K562 (cell line): ENCODE data around the gene MDM4. TPM values are rescaled to one million over a fixed set of nuclear protein-coding genes. Genes with fewer than 3 reads are reported as not detected.

Experiments used
- BHLHE40 ChIP-seq: IDR thresholded peaks from 2 replicates; pipeline ENCODE4 v1.6.1; 2011; ENCODE audit warnings: low read length, improper control_type of control experiment
- HMG20B ChIP-seq: fragments of 250-450 bp; sonication (Bioruptor Pico); IDR thresholded peaks from 2 replicates; pipeline ENCODE4 v1.5.0; 2021; ENCODE audit warnings: mild to moderate bottlenecking
- ID3 ChIP-seq, 2 experiments: fragments of 250-450 bp in 1 of 2; fragments of 450-650 bp in 1 of 2; sonication (Bioruptor Pico) in 1 of 2; IDR thresholded peaks; 2 replicates each; pipeline versions ENCODE4 v1.6.1 to v1.8.0; 2016 to 2021; ENCODE audit warnings: mild to moderate bottlenecking in 2 of 2, moderate library complexity in 2 of 2, missing compliant biosample characterization in 1 of 2, missing genetic modification characterization in 1 of 2
- KAT7 ChIP-seq: sonication (generic); formaldehyde crosslinking; IDR thresholded peaks from 2 replicates; pipeline ENCODE4 v1.8.0; 2022; ENCODE audit warnings: missing genetic modification reagents, mild to moderate bottlenecking, borderline replicate concordance
- MEIS2 ChIP-seq: fragments of 450-650 bp; IDR thresholded peaks from 2 replicates; pipeline ENCODE4 v1.6.1; 2014; ENCODE audit warnings: mild to moderate bottlenecking; ENCODE audit not compliant: partially characterized antibody
- SIRT6 ChIP-seq: IDR thresholded peaks from one replicate; pipeline ENCODE4 v1.6.1; 2012; ENCODE audit warnings: low read depth, mild to moderate bottlenecking, control low read depth, inconsistent platforms, low read length, moderate library complexity
- ZBED1 ChIP-seq: IDR thresholded peaks from 2 replicates; pipeline ENCODE4 v1.6.1; 2014
- ZNF507 ChIP-seq: conservative IDR thresholded peaks from 2 replicates; pipeline ENCODE4 v1.6.1; 2017; ENCODE audit warnings: missing genetic modification characterization, missing compliant biosample characterization
- ZNF511 ChIP-seq: sonication (generic); formaldehyde crosslinking; IDR thresholded peaks from 2 replicates; pipeline ENCODE4 v1.8.0; 2022; ENCODE audit warnings: mild to moderate bottlenecking, missing genetic modification reagents
- polyA plus RNA-seq, 8 experiments: library from polyadenylated mRNA; depleted of rRNA in 4 of 8; stranded (reverse) in 5 of 8; unstranded in 3 of 8; fragments of >200 nt; fragmentation: Nextera tagmentation in 2 of 8; fragmentation: Illumina TruSeq in 1 of 8; extraction: Ambion mirVana in 2 of 8; extraction: Trizol in 1 of 8; gene quantifications; 2 replicates each; pipeline versions ENCODE4 v1.2.1 to v1.2.3, GENCODE V29; 2011 to 2014; ENCODE audit warnings: inconsistent platforms in 1 of 8, missing spikeins in 1 of 8
- total RNA-seq, 7 experiments: library from RNA; depleted of rRNA in 6 of 7; stranded (reverse); fragments of >200 nt in 6 of 7; fragmentation: Illumina TruSeq in 2 of 7; extraction: Trizol in 2 of 7; gene quantifications; 2 replicates each; pipeline versions ENCODE4 v1.2.1 to v1.2.3, GENCODE V29; 2011 to 2021; ENCODE audit warnings: low replicate concordance in 1 of 7
- TF ChIP-seq, protein P1 (sequence below): sonication (generic); formaldehyde crosslinking; IDR thresholded peaks from 2 replicates; pipeline ENCODE4 v1.5.0; 2020; ENCODE audit warnings: missing genetic modification reagents
- TF ChIP-seq, protein P2 (sequence below), 3 experiments: fragments of 200-800 bp in 1 of 3; sonication (Bioruptor generic) in 1 of 3; sonication (generic) in 1 of 3; formaldehyde crosslinking in 1 of 3; IDR thresholded peaks; 2 replicates each; pipeline versions ENCODE4 v1.6.1 to v1.8.0; 2016 to 2022; ENCODE audit warnings: mild to moderate bottlenecking in 2 of 3, missing compliant biosample characterization in 2 of 3, missing genetic modification characterization in 2 of 3, missing genetic modification reagents in 1 of 3
- TF ChIP-seq, protein P3 (sequence below): IDR thresholded peaks from 2 replicates; pipeline ENCODE4 v1.6.1; 2011; ENCODE audit warnings: borderline replicate concordance, low read depth, mild to moderate bottlenecking, moderate library complexity, low read length; ENCODE audit not compliant: insufficient read depth, poor library complexity, severe bottlenecking
- TF ChIP-seq, protein P4 (sequence below): sonication (generic); formaldehyde crosslinking; IDR thresholded peaks from 2 replicates; pipeline ENCODE4 v1.8.0; 2022; ENCODE audit warnings: mild to moderate bottlenecking, low read depth, missing genetic modification reagents
- TF ChIP-seq, protein P5 (sequence below): sonication (generic); formaldehyde crosslinking; IDR thresholded peaks from 2 replicates; pipeline ENCODE4 v1.8.0; 2022; ENCODE audit warnings: mild to moderate bottlenecking, missing genetic modification reagents
- TF ChIP-seq, protein P6 (sequence below): fragments of 250-450 bp; sonication (Bioruptor Pico); IDR thresholded peaks from 2 replicates; pipeline ENCODE4 v1.8.0; 2022; ENCODE audit warnings: inconsistent platforms, mild to moderate bottlenecking, moderate library complexity, borderline replicate concordance

Gene MDM4
- total and polyA plus RNA-seq, 9 of the 15 experiments (the other 6 are each of a cell fraction or from before 2014, with no cell fraction given), result 3.3 to 61.7 (median 21.2) TPM

DNA sequence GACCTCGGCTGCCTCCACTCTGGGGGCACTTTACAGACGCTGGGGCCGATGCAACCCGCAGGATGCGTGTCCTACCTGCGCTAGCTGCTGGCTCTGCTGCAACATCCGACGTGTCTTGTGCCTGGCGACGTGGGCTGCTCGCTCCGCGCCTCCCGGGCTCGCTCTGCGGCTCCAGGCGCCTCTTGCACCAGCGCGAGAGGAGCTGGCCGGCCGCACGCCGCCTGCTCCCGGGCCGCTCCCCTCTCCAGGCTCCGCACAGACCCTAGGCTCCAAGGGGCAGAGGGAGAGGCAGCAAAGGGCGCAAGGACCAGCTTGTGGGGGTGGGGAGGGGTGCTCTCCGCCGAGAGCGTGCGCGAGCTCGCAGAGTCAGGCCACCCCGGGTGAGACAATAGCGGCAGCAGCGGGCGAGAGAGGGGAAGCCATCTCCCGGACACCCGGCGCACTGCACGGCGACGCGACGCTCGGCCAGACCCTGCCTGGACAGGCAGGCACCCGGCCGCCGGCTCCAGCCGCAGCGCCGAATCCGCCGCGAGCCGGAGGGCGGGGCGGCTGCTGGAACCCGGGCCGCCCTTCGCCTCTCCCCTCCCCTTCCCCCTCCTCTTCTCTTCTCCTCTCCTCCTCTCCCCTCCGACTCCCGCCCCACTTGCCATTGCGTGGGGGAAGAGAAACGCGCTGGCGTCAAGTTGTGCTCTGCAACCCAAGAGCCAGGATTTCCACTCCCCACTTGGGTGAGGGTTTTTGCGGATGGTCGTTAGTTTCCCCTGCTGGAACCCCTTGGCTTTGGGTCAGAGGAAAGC lies 21.7 kb upstream of the MDM4 start, which contains the start of gene PIK3C2B (continued):
- TF ChIP-seq HMG20B (no peak), SIRT6 (no peak), ZNF507 (tag) (no peak), MEIS2 (no peak), KAT7 (peak; percentile 95), BHLHE40 (peak; percentile 50), ZNF511 (CRISPR knock-in tag) (peak; percentile 73; the same call in 1 of the 2 replicates), ID3 (CRISPR knock-in tag; IDR thresholded peaks at IDR 0.05) (no peak), ID3 (tag; IDR thresholded peaks at IDR 0.05) (peak; percentile 9), ZBED1 (no peak)
- TF ChIP-seq, protein P1, sequence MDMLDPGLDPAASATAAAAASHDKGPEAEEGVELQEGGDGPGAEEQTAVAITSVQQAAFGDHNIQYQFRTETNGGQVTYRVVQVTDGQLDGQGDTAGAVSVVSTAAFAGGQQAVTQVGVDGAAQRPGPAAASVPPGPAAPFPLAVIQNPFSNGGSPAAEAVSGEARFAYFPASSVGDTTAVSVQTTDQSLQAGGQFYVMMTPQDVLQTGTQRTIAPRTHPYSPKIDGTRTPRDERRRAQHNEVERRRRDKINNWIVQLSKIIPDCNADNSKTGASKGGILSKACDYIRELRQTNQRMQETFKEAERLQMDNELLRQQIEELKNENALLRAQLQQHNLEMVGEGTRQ, result no peak
- TF ChIP-seq, protein P2, sequence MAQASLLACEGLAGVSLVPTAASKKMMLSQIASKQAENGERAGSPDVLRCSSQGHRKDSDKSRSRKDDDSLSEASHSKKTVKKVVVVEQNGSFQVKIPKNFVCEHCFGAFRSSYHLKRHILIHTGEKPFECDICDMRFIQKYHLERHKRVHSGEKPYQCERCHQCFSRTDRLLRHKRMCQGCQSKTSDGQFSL (CRISPR knock-in tag; IDR thresholded peaks at IDR 0.05), result peak; percentile 82
- TF ChIP-seq, protein P2 (tag; IDR thresholded peaks at IDR 0.05), result no peak
- TF ChIP-seq, protein P3, sequence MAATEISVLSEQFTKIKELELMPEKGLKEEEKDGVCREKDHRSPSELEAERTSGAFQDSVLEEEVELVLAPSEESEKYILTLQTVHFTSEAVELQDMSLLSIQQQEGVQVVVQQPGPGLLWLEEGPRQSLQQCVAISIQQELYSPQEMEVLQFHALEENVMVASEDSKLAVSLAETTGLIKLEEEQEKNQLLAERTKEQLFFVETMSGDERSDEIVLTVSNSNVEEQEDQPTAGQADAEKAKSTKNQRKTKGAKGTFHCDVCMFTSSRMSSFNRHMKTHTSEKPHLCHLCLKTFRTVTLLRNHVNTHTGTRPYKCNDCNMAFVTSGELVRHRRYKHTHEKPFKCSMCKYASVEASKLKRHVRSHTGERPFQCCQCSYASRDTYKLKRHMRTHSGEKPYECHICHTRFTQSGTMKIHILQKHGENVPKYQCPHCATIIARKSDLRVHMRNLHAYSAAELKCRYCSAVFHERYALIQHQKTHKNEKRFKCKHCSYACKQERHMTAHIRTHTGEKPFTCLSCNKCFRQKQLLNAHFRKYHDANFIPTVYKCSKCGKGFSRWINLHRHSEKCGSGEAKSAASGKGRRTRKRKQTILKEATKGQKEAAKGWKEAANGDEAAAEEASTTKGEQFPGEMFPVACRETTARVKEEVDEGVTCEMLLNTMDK, result peak; percentile 25
- TF ChIP-seq, protein P4, sequence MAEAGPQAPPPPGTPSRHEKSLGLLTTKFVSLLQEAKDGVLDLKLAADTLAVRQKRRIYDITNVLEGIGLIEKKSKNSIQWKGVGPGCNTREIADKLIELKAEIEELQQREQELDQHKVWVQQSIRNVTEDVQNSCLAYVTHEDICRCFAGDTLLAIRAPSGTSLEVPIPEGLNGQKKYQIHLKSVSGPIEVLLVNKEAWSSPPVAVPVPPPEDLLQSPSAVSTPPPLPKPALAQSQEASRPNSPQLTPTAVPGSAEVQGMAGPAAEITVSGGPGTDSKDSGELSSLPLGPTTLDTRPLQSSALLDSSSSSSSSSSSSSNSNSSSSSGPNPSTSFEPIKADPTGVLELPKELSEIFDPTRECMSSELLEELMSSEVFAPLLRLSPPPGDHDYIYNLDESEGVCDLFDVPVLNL (CRISPR knock-in tag), result peak; percentile 22; the same call in 1 of the 2 replicates
- TF ChIP-seq, protein P5, sequence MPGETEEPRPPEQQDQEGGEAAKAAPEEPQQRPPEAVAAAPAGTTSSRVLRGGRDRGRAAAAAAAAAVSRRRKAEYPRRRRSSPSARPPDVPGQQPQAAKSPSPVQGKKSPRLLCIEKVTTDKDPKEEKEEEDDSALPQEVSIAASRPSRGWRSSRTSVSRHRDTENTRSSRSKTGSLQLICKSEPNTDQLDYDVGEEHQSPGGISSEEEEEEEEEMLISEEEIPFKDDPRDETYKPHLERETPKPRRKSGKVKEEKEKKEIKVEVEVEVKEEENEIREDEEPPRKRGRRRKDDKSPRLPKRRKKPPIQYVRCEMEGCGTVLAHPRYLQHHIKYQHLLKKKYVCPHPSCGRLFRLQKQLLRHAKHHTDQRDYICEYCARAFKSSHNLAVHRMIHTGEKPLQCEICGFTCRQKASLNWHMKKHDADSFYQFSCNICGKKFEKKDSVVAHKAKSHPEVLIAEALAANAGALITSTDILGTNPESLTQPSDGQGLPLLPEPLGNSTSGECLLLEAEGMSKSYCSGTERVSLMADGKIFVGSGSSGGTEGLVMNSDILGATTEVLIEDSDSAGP (CRISPR knock-in tag), result peak; percentile 46; the same call in 1 of the 2 replicates
- TF ChIP-seq, protein P6, sequence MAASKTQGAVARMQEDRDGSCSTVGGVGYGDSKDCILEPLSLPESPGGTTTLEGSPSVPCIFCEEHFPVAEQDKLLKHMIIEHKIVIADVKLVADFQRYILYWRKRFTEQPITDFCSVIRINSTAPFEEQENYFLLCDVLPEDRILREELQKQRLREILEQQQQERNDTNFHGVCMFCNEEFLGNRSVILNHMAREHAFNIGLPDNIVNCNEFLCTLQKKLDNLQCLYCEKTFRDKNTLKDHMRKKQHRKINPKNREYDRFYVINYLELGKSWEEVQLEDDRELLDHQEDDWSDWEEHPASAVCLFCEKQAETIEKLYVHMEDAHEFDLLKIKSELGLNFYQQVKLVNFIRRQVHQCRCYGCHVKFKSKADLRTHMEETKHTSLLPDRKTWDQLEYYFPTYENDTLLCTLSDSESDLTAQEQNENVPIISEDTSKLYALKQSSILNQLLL (CRISPR knock-in tag), result no peak
